Stimulated activated naive CD8-positive, alpha-beta T cell treated with anti-CD3 and anti-CD28 coated beads, Interleukin-15, amount 100 ng/mL, for 72 hours (primary cell): Measurements from ENCODE around the gene CUL3.
"Not testable (repeated sequence)": the region's sequence is repeated elsewhere in the genome, so short reads cannot be mapped to it uniquely, and the experiment has no call there.

ENCODE experiments used
- ATAC-seq: fragments of 150-1000 bp; cut with Tn5 transposase; 2 replicates; pipeline ENCODE4 v1.10.0; 2021; ENCODE audit warnings: mild to moderate bottlenecking, moderate library complexity
- DNase-seq, 2 donors: peaks; one replicate each; pipeline ENCODE4 v3.0.0; 2021 to 2022
- H3K27ac Mint-ChIP-seq, 2 donors: one replicate each; pipeline ENCODE4 v1.8.0; 2022; ENCODE audit warnings: mild to moderate bottlenecking in 2 of 2, mixed read lengths in 2 of 2, moderate library complexity in 2 of 2
- H3K27me3 Mint-ChIP-seq: one replicate; pipeline ENCODE4 v1.8.0; 2022; ENCODE audit warnings: mixed read lengths
- H3K4me1 Mint-ChIP-seq: one replicate; pipeline ENCODE4 v1.8.0; 2022; ENCODE audit warnings: mild to moderate bottlenecking, mixed read lengths
- H3K4me3 Mint-ChIP-seq, 2 donors: one replicate each; pipeline ENCODE4 v1.8.0; 2022; ENCODE audit warnings: mild to moderate bottlenecking in 2 of 2, mixed read lengths in 2 of 2, moderate library complexity in 1 of 2
- H3K9me3 Mint-ChIP-seq, 2 donors: one replicate each; pipeline ENCODE4 v1.8.0; 2022; ENCODE audit warnings: mixed read lengths in 2 of 2

The CUL3 gene

DNA sequence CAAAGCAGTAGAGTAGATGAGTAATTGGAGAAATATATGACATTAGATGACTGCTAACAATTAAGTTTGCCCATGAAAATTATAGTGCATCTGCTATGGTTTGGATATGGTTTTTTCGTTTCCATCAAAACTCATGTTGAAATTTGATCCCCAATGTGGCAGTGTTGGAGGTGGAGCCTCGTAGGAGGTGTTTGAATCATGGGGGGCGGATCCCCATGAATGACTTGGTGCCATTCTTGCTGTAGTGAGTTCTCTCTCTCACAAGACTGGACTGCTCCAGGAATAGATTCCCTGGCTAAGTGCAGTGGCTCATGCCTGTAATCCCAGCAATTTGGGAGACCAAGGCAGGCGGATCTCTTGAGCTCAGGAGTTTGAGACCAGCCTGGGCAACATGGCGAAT is 9.7 kb upstream of the CUL3 start:
- no peak overlapping the region for H3K27ac Mint-ChIP-seq
- no peak for DNase-seq
- no peak overlapping the region for H3K4me3 Mint-ChIP-seq

DNA sequence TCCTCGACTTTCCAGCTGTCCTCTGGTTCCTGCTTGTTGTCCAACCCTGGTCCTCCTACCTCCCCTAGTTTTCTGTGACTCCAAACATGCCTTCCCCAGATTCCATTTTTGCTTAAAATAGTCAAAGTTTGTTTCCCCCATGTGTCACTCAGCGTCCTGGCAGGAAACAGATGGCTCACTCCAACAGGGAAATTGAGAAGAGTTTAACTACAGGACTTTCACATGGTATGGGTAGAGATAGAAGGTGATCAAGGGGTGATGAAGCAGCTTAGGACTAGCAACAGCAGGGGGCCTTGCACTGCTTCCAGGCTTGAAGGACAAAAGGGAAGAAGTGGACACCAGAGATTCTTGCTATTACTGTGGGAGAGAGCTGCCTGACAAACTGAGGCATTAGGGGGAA is 6.1 kb upstream of the CUL3 start:
- H3K4me1 Mint-ChIP-seq, result peaks cover 4% of the 10 kb centered on the region
- peak overlapping the region in 1 of 2 donors; percentile 30 for H3K27ac Mint-ChIP-seq
- H3K27me3 Mint-ChIP-seq, result no peaks in the 10 kb centered on the region
- no peak overlapping the region for H3K4me3 Mint-ChIP-seq
- ATAC-seq, result no peak
- H3K9me3 Mint-ChIP-seq, result no peaks in the 10 kb centered on the region
- DNase-seq, result no peak

More for the DNA sequence above, 9.7 kb upstream of the CUL3 start:
- Mint-ChIP-seq H3K9me3 (no peaks in the 10 kb centered on the region), H3K27me3 (no peaks in the 10 kb centered on the region), H3K4me1 (no peaks in the 10 kb centered on the region)
- no peak for ATAC-seq

DNA sequence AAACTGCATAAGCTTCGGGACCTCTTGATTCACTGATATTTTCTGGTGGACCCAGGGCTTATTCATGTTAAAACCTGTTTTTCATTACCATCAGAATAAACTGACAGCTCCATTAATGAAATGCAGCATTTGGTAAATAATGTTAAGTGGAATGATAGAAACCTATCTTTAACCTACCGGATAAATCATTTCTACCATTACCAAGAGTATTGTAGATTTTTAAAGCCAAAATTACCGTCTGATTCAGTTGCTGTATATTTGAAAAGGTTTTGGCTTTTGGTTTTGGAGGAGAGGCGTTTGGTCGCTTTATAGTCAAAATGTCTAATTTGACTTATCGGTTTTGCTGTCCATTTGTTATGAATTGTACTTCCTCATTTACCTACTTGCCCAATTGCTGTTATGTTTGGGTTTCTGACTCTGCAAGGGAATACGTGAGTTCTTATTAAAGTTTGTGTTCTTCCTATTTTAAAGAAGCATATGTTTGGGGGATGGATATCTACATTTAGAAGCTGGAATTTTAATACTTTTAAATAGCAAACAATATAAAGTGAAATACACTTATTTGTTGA is 1.0 kb upstream of the CUL3 start:
- Mint-ChIP-seq H3K27me3 (no peaks in the 10 kb centered on the region), H3K4me1 (peaks cover 18% of the 10 kb centered on the region), H3K4me3 (peak overlapping the region; percentile 91 to 97), H3K27ac (peak overlapping the region in 1 of 2 donors; percentile 94), H3K9me3 (no peaks in the 10 kb centered on the region)
- DNase-seq, result no peak
- ATAC-seq, result no peak

DNA sequence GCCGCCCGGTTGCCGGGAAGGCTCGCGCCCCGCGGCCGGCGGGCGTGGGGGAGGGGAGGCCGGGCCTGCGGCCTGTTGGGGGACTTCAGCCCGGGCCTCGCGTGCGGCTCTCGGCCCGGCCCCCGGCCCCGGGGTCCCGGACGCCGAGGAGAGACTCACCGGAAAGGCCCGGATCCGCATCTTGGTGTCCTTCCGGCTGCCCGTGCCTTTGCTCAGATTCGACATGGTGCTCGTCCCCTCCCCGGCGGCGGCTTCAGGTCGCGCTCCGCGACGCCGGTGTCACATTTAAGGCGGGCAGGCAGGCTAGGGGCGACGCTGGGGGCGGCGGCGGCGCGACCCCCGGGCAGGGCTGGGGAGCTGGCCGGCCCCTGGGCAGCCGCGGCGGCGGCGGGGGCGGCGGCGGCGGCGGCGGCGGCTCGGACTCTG is 365 bp downstream of the CUL3 start:
- H3K27ac Mint-ChIP-seq, result peak overlapping the region; percentile 90 to 96
- ATAC-seq (peak; percentile 66), DNase-seq (peak; percentile 67 to 72)
- peak overlapping the region; percentile 84 to 90 for H3K4me3 Mint-ChIP-seq
- H3K4me1 Mint-ChIP-seq, result peaks cover 32% of the 10 kb centered on the region
- H3K27me3 Mint-ChIP-seq, result no peaks in the 10 kb centered on the region
- no peaks in the 10 kb centered on the region for H3K9me3 Mint-ChIP-seq

DNA sequence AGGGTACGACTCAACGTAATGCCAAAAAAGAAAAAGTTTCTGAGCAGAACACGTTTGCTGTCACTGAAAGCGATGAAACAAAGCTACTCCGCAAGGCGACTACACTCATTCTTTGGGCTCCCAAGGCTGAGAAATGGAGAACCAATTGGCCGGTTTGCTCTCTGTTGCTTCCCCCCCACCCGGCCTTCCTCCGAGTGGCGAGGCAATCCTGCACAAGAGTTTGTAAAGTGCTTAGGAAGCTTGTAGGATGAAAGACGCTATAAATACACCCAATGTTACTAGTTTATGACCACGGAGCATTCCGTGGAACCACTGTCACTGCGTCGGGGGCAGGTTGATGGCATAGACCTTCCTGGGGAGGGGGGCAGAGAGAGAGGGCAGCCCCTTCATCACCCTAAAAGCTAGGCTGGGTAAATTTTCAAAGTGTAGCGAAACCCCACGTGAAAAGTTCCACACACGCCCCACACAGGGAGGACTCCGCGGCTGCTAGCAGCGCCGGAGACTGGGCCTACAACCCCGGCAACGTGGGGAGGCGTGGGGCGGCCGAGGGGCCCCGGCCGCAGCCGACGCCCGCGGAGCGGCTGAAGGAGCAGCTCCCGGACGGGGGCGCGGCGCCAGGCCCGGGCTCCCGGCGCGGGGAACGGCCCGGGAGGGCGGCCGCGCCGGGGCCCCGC is 915 bp downstream of the CUL3 start:
- ATAC-seq (peak; percentile 10), DNase-seq (peak; percentile 20 to 38)
- peak overlapping the region; percentile 98 for H3K27ac Mint-ChIP-seq
- H3K9me3 Mint-ChIP-seq, result no peaks in the 10 kb centered on the region
- peaks cover 38% of the 10 kb centered on the region for H3K4me1 Mint-ChIP-seq
- H3K27me3 Mint-ChIP-seq, result no peaks in the 10 kb centered on the region
- H3K4me3 Mint-ChIP-seq, result peak overlapping the region; percentile 97 to 98

DNA sequence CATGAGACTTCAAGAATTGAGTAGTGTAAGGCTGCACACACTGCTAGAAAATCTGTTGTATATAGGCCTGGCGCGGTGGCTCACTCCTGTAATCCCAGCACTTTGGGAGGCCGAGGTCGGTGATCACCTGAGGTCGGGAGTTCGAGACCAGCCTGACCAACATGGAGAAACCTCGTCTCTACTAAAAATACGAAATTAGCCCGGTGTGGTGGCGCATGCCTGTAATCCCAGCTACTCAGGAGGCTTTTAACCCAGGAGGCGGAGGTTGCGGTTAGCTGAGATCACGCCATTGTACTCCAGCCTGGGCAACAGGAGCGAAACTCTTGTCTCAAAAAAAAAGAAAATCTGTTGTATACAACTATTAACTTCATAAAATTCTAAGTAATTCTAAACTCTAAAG is 2.1 kb downstream of the CUL3 start:
- not testable (repeated sequence) for ATAC-seq, H3K27ac Mint-ChIP-seq, DNase-seq, H3K9me3 Mint-ChIP-seq, H3K27me3 Mint-ChIP-seq
- peak overlapping the region; percentile 68 to 98 for H3K4me3 Mint-ChIP-seq
- peaks cover 41% of the 10 kb centered on the region for H3K4me1 Mint-ChIP-seq

DNA sequence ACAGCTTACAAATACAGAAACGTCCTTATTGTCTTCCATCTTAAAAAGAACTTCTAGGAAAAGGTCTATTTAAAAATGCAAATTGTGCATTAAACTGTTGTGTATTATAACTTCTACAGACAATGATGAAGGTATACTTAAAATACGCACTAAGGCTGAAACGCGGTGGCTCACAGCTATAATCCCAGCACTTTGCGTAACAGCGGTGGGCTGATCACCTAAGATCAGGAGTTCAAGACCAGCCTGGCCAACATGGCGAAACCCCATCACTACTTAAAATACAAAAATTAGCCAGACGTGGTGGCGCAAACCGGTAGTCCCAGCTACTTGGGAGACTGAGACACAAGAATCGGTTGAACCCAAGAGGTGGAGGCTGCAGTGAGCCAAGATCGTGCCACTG is 4.9 kb downstream of the CUL3 start:
- H3K4me1 Mint-ChIP-seq, result peaks cover 60% of the 10 kb centered on the region

DNA sequence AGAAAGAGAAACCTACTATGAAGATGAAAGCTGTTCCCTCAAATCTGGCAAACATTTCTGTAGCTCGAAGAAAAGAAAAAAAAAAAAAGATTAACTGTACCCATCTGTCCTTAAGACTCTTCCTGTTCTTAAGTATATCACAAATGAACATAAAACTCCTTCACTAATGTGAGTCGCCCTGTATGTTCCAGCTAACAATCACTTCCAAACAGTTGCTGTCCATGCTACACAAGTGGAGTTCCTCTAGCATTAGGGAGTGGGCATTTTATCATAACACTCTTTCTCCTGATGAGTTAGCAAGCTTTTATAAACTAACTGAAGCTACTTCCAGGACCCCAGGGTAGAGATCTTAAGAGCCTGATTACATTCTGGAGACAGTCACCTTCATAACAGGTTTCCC is 5.8 kb downstream of the CUL3 start:
- H3K27me3 Mint-ChIP-seq, result no peaks in the 10 kb centered on the region
- no peak for ATAC-seq

More for the DNA sequence above, 4.9 kb downstream of the CUL3 start:
- Mint-ChIP-seq H3K9me3 (no peaks in the 10 kb centered on the region), H3K27me3 (no peaks in the 10 kb centered on the region), H3K4me3 (peak overlapping the region; percentile 48 to 49), H3K27ac (no peak overlapping the region)
- no peak for DNase-seq
- no peak for ATAC-seq

DNA sequence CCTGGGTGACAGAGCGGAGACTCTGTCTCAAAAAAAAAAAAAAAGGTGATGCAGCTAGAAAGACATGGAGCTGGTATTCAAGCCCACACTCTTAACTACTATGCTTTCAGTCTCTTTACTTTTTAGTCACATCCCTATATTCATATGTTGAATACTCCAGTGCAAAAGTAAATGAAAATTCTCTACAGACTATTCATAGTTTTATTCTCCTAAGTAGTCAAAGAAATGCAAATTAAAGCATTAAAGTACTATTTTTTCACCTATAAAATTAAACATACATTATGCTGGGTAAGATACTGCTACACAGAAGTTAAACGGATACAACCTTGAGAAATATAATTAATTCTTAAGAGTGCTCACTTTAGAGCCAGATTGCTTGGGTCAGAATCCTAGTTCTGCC is 7.6 kb downstream of the CUL3 start:
- H3K9me3 Mint-ChIP-seq, result no peaks in the 10 kb centered on the region

More for the DNA sequence above, 5.8 kb downstream of the CUL3 start:
- H3K4me1 Mint-ChIP-seq, result peaks cover 68% of the 10 kb centered on the region
- no peak for DNase-seq
- peak overlapping the region in 1 of 2 donors; percentile 1 for H3K27ac Mint-ChIP-seq
- H3K9me3 Mint-ChIP-seq, result no peaks in the 10 kb centered on the region
- peak overlapping the region; percentile 49 to 52 for H3K4me3 Mint-ChIP-seq

DNA sequence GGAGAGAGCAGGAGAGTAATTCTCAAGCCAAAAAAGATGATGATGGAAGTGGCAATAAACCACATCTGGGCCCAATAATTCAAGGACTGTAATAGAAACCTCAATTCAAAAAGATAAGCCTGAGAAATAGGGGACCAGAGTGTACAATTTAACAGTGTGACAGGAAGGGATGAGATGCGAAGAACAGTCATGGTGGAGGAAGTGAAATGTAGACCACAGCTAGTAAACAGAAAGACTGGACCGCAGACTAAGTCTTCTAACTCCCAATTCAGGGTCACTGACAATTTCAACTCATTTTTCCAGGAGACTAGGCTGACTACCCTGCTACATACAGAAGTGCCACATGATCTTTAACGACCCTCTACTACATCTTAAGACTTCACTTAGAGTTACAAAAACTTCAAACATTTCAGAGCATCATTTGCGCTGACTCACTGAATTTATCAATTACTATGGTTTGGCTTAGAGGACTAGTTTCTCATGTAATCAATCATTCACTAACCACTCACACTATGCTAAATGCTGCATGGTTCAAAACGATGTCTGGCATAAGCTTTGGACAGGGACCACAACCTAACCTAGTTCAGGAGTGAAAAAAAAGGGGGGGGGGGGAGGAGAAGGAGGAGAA is 9.0 kb downstream of the CUL3 start:
- peak overlapping the region in 1 of 2 donors; percentile 28 for H3K4me3 Mint-ChIP-seq
- H3K27ac Mint-ChIP-seq, result peak overlapping the region in 1 of 2 donors; percentile 26
- ATAC-seq, result peak; percentile 86
- no peaks in the 10 kb centered on the region for H3K27me3 Mint-ChIP-seq
- DNase-seq, result no peak
- H3K4me1 Mint-ChIP-seq, result peaks cover 80% of the 10 kb centered on the region
- no peaks in the 10 kb centered on the region for H3K9me3 Mint-ChIP-seq

More for the DNA sequence above, 7.6 kb downstream of the CUL3 start:
- ATAC-seq (no peak), DNase-seq (no peak)
- Mint-ChIP-seq H3K4me3 (no peak overlapping the region), H3K4me1 (peaks cover 73% of the 10 kb centered on the region), H3K27ac (peak overlapping the region in 1 of 2 donors; percentile 64), H3K27me3 (no peaks in the 10 kb centered on the region)

DNA sequence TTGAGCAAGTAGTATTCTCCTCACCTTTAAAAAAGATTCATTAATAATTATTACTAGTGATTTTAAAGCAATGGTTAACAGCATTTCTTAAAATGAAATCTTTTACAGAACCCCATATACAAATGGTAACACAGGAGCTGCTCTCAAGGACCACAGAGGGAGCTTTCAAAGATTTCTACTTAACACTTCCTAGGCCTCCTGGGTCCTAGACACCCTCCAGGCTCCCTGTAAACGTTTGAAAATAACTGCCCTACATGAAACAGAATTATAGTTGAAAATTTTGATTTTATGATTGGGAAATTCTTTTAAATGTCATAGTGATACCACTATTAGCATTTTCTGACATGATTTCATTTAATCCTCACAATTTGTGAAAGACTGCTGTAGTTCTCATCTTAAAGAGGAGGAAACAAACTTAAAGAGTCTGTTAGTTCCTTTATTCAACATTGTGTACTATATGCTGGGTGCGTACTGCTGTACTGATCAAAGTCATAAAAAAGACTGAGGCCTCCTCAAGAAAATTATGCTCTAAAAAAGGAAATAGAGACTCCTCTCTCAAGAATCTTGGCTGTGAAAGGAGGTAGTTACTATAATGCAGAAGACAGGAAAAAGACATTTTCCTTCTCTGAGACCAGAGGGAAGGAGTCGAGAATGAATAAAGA is 10.6 kb downstream of the CUL3 start:
- ATAC-seq (no peak), DNase-seq (no peak)
- Mint-ChIP-seq H3K27ac (no peak overlapping the region), H3K9me3 (no peaks in the 10 kb centered on the region), H3K4me1 (peaks cover 74% of the 10 kb centered on the region), H3K4me3 (peak overlapping the region; percentile 27 to 49), H3K27me3 (no peaks in the 10 kb centered on the region)

DNA sequence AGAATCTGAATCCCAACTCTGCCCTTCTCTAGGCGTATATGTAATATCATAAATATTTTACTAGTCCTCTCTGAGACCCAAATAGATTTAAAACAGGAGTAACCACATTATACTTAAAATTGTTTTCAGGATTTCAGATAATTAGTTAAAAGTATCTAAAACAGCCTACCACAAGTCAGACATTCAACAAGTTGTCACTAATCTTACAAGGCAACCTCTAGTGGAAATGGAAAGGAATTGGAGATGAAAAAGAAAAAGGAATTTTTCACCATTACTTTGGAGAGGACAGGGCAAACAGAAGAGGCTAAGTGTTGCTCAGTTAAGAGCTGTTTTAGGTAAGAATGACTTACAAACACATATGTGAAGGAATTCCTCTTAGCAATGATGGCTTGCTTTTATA is 11.4 kb downstream of the CUL3 start:
- DNase-seq (no peak), ATAC-seq (no peak)
- Mint-ChIP-seq H3K27me3 (no peaks in the 10 kb centered on the region), H3K9me3 (no peaks in the 10 kb centered on the region), H3K27ac (no peak overlapping the region), H3K4me1 (peaks cover 68% of the 10 kb centered on the region), H3K4me3 (peak overlapping the region in 1 of 2 donors; percentile 15)

DNA sequence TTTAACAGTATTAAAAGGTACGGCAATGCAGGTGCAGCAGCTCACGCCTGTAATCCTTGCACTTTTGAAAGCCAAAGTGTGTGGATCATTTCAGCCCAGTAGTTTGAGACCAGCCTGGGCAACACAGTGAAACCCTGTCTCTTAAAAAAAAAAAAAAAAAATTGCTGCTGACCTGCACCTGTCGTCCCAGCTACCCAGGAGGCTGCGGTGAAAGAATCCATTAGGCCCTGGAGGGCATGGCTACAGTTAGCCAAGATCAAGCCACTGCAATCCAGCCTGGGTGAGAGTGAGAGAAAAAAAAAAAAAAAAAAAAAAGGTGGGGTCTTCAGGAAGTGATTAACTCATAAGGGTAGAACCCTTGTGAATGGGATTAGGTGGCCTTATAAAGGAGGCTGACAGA is 12.8 kb downstream of the CUL3 start:
- no peak for DNase-seq
- no peak overlapping the region for H3K27ac Mint-ChIP-seq
- H3K4me3 Mint-ChIP-seq, result no peak overlapping the region
- ATAC-seq, result no peak
- H3K4me1 Mint-ChIP-seq, result peaks cover 71% of the 10 kb centered on the region
- no peaks in the 10 kb centered on the region for H3K27me3 Mint-ChIP-seq
- H3K9me3 Mint-ChIP-seq, result peaks cover 7 to 9% of the 10 kb centered on the region in 2 donors

DNA sequence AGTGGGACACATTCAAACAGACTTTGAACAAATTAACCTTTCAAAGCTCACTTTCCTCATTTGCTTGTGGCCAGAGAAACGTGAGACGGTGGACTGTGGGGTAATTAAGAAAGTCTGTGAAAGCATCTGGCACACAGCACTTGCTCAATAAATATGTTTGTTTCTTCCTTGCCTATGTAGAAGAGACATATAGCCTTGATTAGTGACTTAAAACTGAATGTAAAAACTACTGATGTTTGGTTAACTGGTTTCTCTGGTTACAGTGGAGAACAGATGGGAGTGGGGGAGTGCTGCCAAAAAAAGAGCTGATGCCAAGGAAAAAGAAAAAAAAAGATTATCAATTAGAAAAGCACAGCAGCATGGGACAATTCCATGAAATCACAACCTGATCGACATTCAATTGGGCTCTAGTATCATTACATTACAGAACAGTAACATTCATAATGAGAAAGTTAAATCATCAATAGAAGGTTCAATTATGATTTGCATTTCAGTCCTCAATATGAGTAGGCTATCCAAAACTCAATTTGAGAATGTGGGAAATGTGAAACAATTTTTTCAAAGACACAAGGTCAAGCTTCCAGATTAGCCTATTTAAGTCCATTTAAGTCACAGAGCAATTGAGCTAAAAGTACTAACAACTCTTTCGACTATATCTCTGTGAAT is 14.7 kb downstream of the CUL3 start:
- H3K27me3 Mint-ChIP-seq, result no peaks in the 10 kb centered on the region
- ATAC-seq (peak; percentile 50), DNase-seq (no peak)
- peak overlapping the region in 1 of 2 donors; percentile 56 for H3K27ac Mint-ChIP-seq
- H3K4me1 Mint-ChIP-seq, result peaks cover 65% of the 10 kb centered on the region
- peaks cover 7 to 10% of the 10 kb centered on the region in 2 donors for H3K9me3 Mint-ChIP-seq
- peak overlapping the region in 1 of 2 donors; percentile 54 for H3K4me3 Mint-ChIP-seq

DNA sequence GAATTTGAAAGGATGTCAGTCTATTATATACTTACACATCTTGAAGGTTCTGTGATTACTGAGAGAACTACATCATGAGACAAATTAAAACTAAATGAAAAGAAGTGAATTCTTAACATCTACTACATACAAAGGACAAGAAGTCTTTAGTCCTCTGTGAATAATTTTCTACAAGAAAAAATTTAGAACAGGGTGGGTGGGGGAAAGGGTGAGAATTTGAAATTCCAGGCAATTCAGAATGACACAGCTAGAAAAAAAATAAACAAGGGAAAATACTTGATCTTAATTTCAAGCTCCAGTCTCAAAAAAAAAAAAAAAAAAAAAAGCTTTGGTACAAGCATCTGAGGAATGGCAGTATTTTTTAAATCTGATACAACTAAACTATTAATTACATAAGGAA is 15.5 kb downstream of the CUL3 start:
- ATAC-seq, result no peak
- no peak overlapping the region for H3K27ac Mint-ChIP-seq

More for the DNA sequence above, 15.5 kb downstream of the CUL3 start:
- H3K4me3 Mint-ChIP-seq, result no peak overlapping the region
- no peaks in the 10 kb centered on the region for H3K27me3 Mint-ChIP-seq
- no peak for DNase-seq
- peaks cover 7 to 10% of the 10 kb centered on the region in 2 donors for H3K9me3 Mint-ChIP-seq
- H3K4me1 Mint-ChIP-seq, result peaks cover 63% of the 10 kb centered on the region
